ENCODE data around the gene PRUNE2.

- TF ChIP-seq, protein P1, sequence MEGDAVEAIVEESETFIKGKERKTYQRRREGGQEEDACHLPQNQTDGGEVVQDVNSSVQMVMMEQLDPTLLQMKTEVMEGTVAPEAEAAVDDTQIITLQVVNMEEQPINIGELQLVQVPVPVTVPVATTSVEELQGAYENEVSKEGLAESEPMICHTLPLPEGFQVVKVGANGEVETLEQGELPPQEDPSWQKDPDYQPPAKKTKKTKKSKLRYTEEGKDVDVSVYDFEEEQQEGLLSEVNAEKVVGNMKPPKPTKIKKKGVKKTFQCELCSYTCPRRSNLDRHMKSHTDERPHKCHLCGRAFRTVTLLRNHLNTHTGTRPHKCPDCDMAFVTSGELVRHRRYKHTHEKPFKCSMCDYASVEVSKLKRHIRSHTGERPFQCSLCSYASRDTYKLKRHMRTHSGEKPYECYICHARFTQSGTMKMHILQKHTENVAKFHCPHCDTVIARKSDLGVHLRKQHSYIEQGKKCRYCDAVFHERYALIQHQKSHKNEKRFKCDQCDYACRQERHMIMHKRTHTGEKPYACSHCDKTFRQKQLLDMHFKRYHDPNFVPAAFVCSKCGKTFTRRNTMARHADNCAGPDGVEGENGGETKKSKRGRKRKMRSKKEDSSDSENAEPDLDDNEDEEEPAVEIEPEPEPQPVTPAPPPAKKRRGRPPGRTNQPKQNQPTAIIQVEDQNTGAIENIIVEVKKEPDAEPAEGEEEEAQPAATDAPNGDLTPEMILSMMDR (IDR thresholded peaks at IDR 0.05), result no peak
- no peak for TF ChIP-seq POLR2A (IDR thresholded peaks at IDR 0.05)
Measured at GRCh38 chr9:76845254-76845653, 60.7 kb downstream of the PRUNE2 start.
